GM19351 (cell line): ENCODE measurements around the gene NDUFA7.
"Not testable (repeated sequence)": the region's sequence is repeated elsewhere in the genome, so short reads cannot be mapped to it uniquely, and the experiment has no call there.

Source experiments
- ATAC-seq: cut with Tn5 transposase; IDR thresholded peaks from one replicate; pipeline ENCODE4 v1.9.1; 2021; ENCODE audit warnings: mild to moderate bottlenecking, moderate library complexity; ENCODE audit not compliant: unreplicated experiment

The NDUFA7 gene

GRCh38 chr19:8342316-8342683, 21.1 kb upstream of the NDUFA7 start:
- no peak for ATAC-seq

- ATAC-seq: not testable (repeated sequence)
These were observed 20.3 kb upstream of the NDUFA7 start for GRCh38 chr19:8341504-8341903.

GRCh38 chr19:8340341-8341096, 19.3 kb upstream of the NDUFA7 start:
- no peak for ATAC-seq

- ATAC-seq: no peak
These were observed 17.7 kb upstream of the NDUFA7 start for GRCh38 chr19:8338835-8339234.

GRCh38 chr19:8337728-8338127, 16.6 kb upstream of the NDUFA7 start:
- no peak for ATAC-seq

GRCh38 chr19:8336660-8337059, 15.5 kb upstream of the NDUFA7 start:
- ATAC-seq: no peak

GRCh38 chr19:8336072-8336569, 14.9 kb upstream of the NDUFA7 start:
- no peak for ATAC-seq

GRCh38 chr19:8335343-8336071, 14.3 kb upstream of the NDUFA7 start:
- no peak for ATAC-seq

- no peak for ATAC-seq
These were observed 13.5 kb upstream of the NDUFA7 start for GRCh38 chr19:8334458-8335342.

- ATAC-seq: no peak
These were observed 12.7 kb upstream of the NDUFA7 start for GRCh38 chr19:8333767-8334457.

GRCh38 chr19:8332976-8333766, 12.0 kb upstream of the NDUFA7 start:
- no peak for ATAC-seq

GRCh38 chr19:8331263-8331845, 10.2 kb upstream of the NDUFA7 start:
- no peak for ATAC-seq

- no peak for ATAC-seq
These were observed 8.8 kb upstream of the NDUFA7 start for GRCh38 chr19:8329996-8330395.

- no peak for ATAC-seq
These were observed 4.3 kb upstream of the NDUFA7 start for GRCh38 chr19:8325454-8325853.

- ATAC-seq: no peak
These were observed 3.2 kb upstream of the NDUFA7 start for GRCh38 chr19:8324186-8325050.

GRCh38 chr19:8323781-8324185, 2.6 kb upstream of the NDUFA7 start:
- ATAC-seq: no peak

- no peak for ATAC-seq
These were observed 1.4 kb upstream of the NDUFA7 start for GRCh38 chr19:8322638-8322997.

GRCh38 chr19:8321986-8322637, 937 bp upstream of the NDUFA7 start:
- ATAC-seq: no peak
